Measurements from ENCODE around the gene GCSAM. TPM values are rescaled to one million over a fixed set of nuclear protein-coding genes. Genes with fewer than 3 reads are reported as not detected.

The GCSAM gene
- total RNA-seq, 1 experiment from 2014 or later: not detected

- Histone ChIP-seq H3K4me3 (ENCODE audit: low read depth, low read length, poor library complexity, severe bottlenecking) (no peak overlapping the region), H3K27me3 (replicated peaks; ENCODE audit: insufficient read depth, low read depth, low read length, poor library complexity) (no peaks in the 10 kb centered on the region), H3K36me3 (ENCODE audit: insufficient read depth, low read length, poor library complexity, severe bottlenecking) (no peaks in the 10 kb centered on the region), H3K4me1 (ENCODE audit: insufficient read depth, low read length, poor library complexity, severe bottlenecking) (no peaks in the 10 kb centered on the region), H3K9me3 (ENCODE audit: low read depth, low read length, poor library complexity, severe bottlenecking) (no peaks in the 10 kb centered on the region), H3K27ac (ENCODE audit: low read depth, low read length, poor library complexity, severe bottlenecking) (no peak overlapping the region)
- no peak for DNase-seq (ENCODE audit: low spot score)
- ChIA-PET POLR2A (ENCODE audit: low non-redundant PET) (no interaction called here), CTCF (no interaction called here)
- intact Hi-C loops (cut with micrococcal nuclease; ENCODE audit: unreplicated experiment): loop anchor here (10.0 kb wide), 1 partner anchor 183 kb away; no protein-coding TSS in a partner anchor
- no TSS peak for BruUV-seq (replicated peaks)
- TF ChIP-seq CTCF (conservative IDR thresholded peaks at IDR 0.05; ENCODE audit: low read depth, low read length) (no peak), EZH2 (IDR thresholded peaks at IDR 0.05; ENCODE audit: borderline replicate concordance, low read depth, low read length, poor library complexity, severe bottlenecking) (no peak)
These were observed 960 bp downstream of the GCSAM start for GRCh38 chr3:112132088-112132487.

DNA sequence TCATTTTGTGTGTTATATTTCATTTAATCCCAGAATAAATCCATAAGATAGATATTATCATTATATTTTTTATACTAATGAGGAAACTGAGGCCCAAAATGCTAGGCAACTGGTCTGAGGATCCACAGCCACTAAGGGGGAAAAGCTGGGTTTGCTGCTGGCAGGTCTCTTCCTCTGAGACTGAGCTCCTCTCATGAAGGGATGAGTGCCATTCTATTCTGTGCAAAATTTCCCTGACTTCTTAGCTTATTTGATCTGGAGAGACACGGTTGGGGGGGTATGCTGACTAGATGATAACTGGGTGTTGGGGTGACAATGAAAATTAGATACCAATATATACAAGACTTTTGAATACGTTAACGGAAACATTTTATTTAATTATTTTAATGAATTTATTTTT, 1.9 kb downstream of the GCSAM start:
- no peaks in the 10 kb centered on the region for H3K36me3 ChIP-seq (ENCODE audit: insufficient read depth, low read length, poor library complexity, severe bottlenecking)
- ChIA-PET CTCF (no interaction called here), POLR2A (ENCODE audit: low non-redundant PET) (interaction anchor here (0.9 kb wide), 1 partner anchor 9 kb away, joined by 3 read pairs; no protein-coding TSS in a partner anchor)
- no TSS peak for BruUV-seq (replicated peaks)
- no peaks in the 10 kb centered on the region for H3K4me1 ChIP-seq (ENCODE audit: insufficient read depth, low read length, poor library complexity, severe bottlenecking)
- H3K4me3 ChIP-seq (ENCODE audit: low read depth, low read length, poor library complexity, severe bottlenecking): no peak overlapping the region
- TF ChIP-seq CTCF (conservative IDR thresholded peaks at IDR 0.05; ENCODE audit: low read depth, low read length) (no peak), EZH2 (IDR thresholded peaks at IDR 0.05; ENCODE audit: borderline replicate concordance, low read depth, low read length, poor library complexity, severe bottlenecking) (no peak)
- no peak overlapping the region for H3K27ac ChIP-seq (ENCODE audit: low read depth, low read length, poor library complexity, severe bottlenecking)
- intact Hi-C loops (cut with micrococcal nuclease; ENCODE audit: unreplicated experiment): loop anchor here (10.0 kb wide), 1 partner anchor 184 kb away; no protein-coding TSS in a partner anchor
- no peak for DNase-seq (ENCODE audit: low spot score)
- no peaks in the 10 kb centered on the region for H3K9me3 ChIP-seq (ENCODE audit: low read depth, low read length, poor library complexity, severe bottlenecking)
- H3K27me3 ChIP-seq (replicated peaks; ENCODE audit: insufficient read depth, low read depth, low read length, poor library complexity): no peaks in the 10 kb centered on the region

GRCh38 chr3:112130638-112130993, 2.4 kb downstream of the GCSAM start:
- Histone ChIP-seq H3K4me3 (ENCODE audit: low read depth, low read length, poor library complexity, severe bottlenecking) (no peak overlapping the region), H3K27ac (ENCODE audit: low read depth, low read length, poor library complexity, severe bottlenecking) (no peak overlapping the region), H3K27me3 (replicated peaks; ENCODE audit: insufficient read depth, low read depth, low read length, poor library complexity) (no peaks in the 10 kb centered on the region), H3K9me3 (ENCODE audit: low read depth, low read length, poor library complexity, severe bottlenecking) (no peaks in the 10 kb centered on the region), H3K4me1 (ENCODE audit: insufficient read depth, low read length, poor library complexity, severe bottlenecking) (no peaks in the 10 kb centered on the region), H3K36me3 (ENCODE audit: insufficient read depth, low read length, poor library complexity, severe bottlenecking) (no peaks in the 10 kb centered on the region)
- TF ChIP-seq EZH2 (IDR thresholded peaks at IDR 0.05; ENCODE audit: borderline replicate concordance, low read depth, low read length, poor library complexity, severe bottlenecking) (no peak), CTCF (conservative IDR thresholded peaks at IDR 0.05; ENCODE audit: low read depth, low read length) (no peak)
- DNase-seq (ENCODE audit: low spot score): no peak
- BruUV-seq (replicated peaks): no TSS peak
- intact Hi-C loops (cut with micrococcal nuclease; ENCODE audit: unreplicated experiment): loop anchor here (10.0 kb wide), 1 partner anchor 184 kb away; no protein-coding TSS in a partner anchor
- ChIA-PET CTCF (no interaction called here), POLR2A (ENCODE audit: low non-redundant PET) (interaction anchor here (0.9 kb wide), 1 partner anchor 9 kb away, joined by 3 read pairs; no protein-coding TSS in a partner anchor)
